K562 (cell line): ENCODE results near the gene MBNL1. TPM values are rescaled to one million over a fixed set of nuclear protein-coding genes. Genes with fewer than 3 reads are reported as not detected.
A peak's percentile ranks its signal among the peaks of the same experiment; 100 is the strongest.

Experiments used
- ADNP ChIP-seq: fragments of 200-800 bp; sonication (Bioruptor generic); IDR thresholded peaks from 2 replicates; pipeline ENCODE4 v1.6.1; 2016; ENCODE audit warnings: missing genetic modification characterization, missing compliant biosample characterization
- ARID4B ChIP-seq: sonication (generic); formaldehyde crosslinking; IDR thresholded peaks from 2 replicates; pipeline ENCODE4 v1.8.0; 2022; ENCODE audit warnings: mild to moderate bottlenecking, missing genetic modification reagents
- ATF7 ChIP-seq: fragments of 450-650 bp; IDR thresholded peaks from 2 replicates; pipeline ENCODE4 v1.7.1; 2014; ENCODE audit warnings: mild to moderate bottlenecking, moderate library complexity
- CREB3 ChIP-seq: fragments of 450-650 bp; conservative IDR thresholded peaks from 2 replicates; pipeline ENCODE4 v1.6.1; 2016; ENCODE audit warnings: missing genetic modification characterization, low read depth, mild to moderate bottlenecking, missing compliant biosample characterization, moderate library complexity
- EP400 ChIP-seq: fragments of 450-650 bp; IDR thresholded peaks from 2 replicates; pipeline ENCODE4 v1.6.1; 2017; ENCODE audit warnings: antibody characterized with exemption, mild to moderate bottlenecking, moderate library complexity
- FOXJ2 ChIP-seq: fragments of 200-800 bp; sonication (Bioruptor generic); IDR thresholded peaks from 2 replicates; pipeline ENCODE4 v1.6.1; 2016; ENCODE audit warnings: missing genetic modification characterization, missing compliant biosample characterization
- HMG20A ChIP-seq: fragments of 450-650 bp; formaldehyde crosslinking; conservative IDR thresholded peaks from 2 replicates; pipeline ENCODE4 v1.4.0; 2020; ENCODE audit warnings: mild to moderate bottlenecking, mixed read lengths
- MYBL2 ChIP-seq, 2 experiments: fragments of 450-650 bp in 1 of 2; sonication (generic) in 1 of 2; formaldehyde crosslinking in 1 of 2; IDR thresholded peaks; 2 replicates each; pipeline versions ENCODE4 v1.6.1 to v1.8.1; 2017 to 2022; ENCODE audit warnings: borderline replicate concordance in 1 of 2, inconsistent platforms in 1 of 2, low read depth in 1 of 2, mild to moderate bottlenecking in 1 of 2, missing genetic modification reagents in 1 of 2, moderate library complexity in 1 of 2
- NFATC3 ChIP-seq: fragments of 450-650 bp; IDR thresholded peaks from 2 replicates; pipeline ENCODE4 v1.6.1; 2017; ENCODE audit warnings: mild to moderate bottlenecking
- NFE2L1 ChIP-seq: fragments of 450-650 bp; IDR thresholded peaks from 2 replicates; pipeline ENCODE4 v1.6.1; 2016; ENCODE audit warnings: missing genetic modification characterization, low read depth, mild to moderate bottlenecking, missing compliant biosample characterization, moderate library complexity, borderline replicate concordance
- OTX1 ChIP-seq: fragments of 450-650 bp; formaldehyde crosslinking; IDR thresholded peaks from 2 replicates; pipeline ENCODE4 v1.4.0; 2022; ENCODE audit warnings: mild to moderate bottlenecking
- RAD21 ChIP-seq, 2 experiments: fragments of 250-450 bp in 1 of 2; fragments of 450-650 bp in 1 of 2; sonication (Bioruptor Pico) in 1 of 2; formaldehyde crosslinking in 1 of 2; IDR thresholded peaks in 1 of 2; conservative IDR thresholded peaks in 1 of 2; 2 replicates each; pipeline versions ENCODE4 v1.4.0 to v1.8.0; 2020 to 2022; ENCODE audit warnings: mild to moderate bottlenecking in 2 of 2, moderate library complexity in 1 of 2
- SMAD1 ChIP-seq: fragments of 150-350 bp; IDR thresholded peaks from 2 replicates; pipeline ENCODE4 v1.6.1; 2014; ENCODE audit warnings: low read length, low read depth; ENCODE audit not compliant: partially characterized antibody
- SRSF9 ChIP-seq: fragments of 200-400 bp; formaldehyde crosslinking; IDR thresholded peaks from 2 replicates; pipeline ENCODE4 v1.6.1; 2017; ENCODE audit warnings: low read depth, low read length, borderline replicate concordance
- SUPT5H ChIP-seq: fragments of 450-650 bp; IDR thresholded peaks from 2 replicates; pipeline ENCODE4 v1.6.1; 2016
- ZNF24 ChIP-seq: fragments of 450-650 bp; IDR thresholded peaks from 2 replicates; pipeline ENCODE4 v1.6.1; 2016
- ZNF280A ChIP-seq: fragments of 450-650 bp; IDR thresholded peaks from 2 replicates; pipeline ENCODE4 v1.6.1; 2018; ENCODE audit warnings: mild to moderate bottlenecking, low read depth; ENCODE audit not compliant: partially characterized antibody
- ZNF507 ChIP-seq: conservative IDR thresholded peaks from 2 replicates; pipeline ENCODE4 v1.6.1; 2017; ENCODE audit warnings: missing genetic modification characterization, missing compliant biosample characterization
- ZNF740 ChIP-seq, 3 experiments: fragments of 200-800 bp in 1 of 3; sonication (Bioruptor generic) in 1 of 3; sonication (generic) in 1 of 3; formaldehyde crosslinking in 1 of 3; IDR thresholded peaks; 2 replicates each; pipeline versions ENCODE4 v1.6.1 to v1.8.0; 2016 to 2022; ENCODE audit warnings: mild to moderate bottlenecking in 2 of 3, missing compliant biosample characterization in 2 of 3, missing genetic modification characterization in 2 of 3, missing genetic modification reagents in 1 of 3
- ZNF830 ChIP-seq: fragments of 250-450 bp; sonication (Bioruptor Pico); IDR thresholded peaks from 2 replicates; pipeline ENCODE4 v1.5.0; 2021; ENCODE audit warnings: mild to moderate bottlenecking
- polyA plus RNA-seq, 8 experiments: library from polyadenylated mRNA; depleted of rRNA in 4 of 8; stranded (reverse) in 5 of 8; unstranded in 3 of 8; fragments of >200 nt; fragmentation: Nextera tagmentation in 2 of 8; fragmentation: Illumina TruSeq in 1 of 8; extraction: Ambion mirVana in 2 of 8; extraction: Trizol in 1 of 8; gene quantifications; 2 replicates each; pipeline versions ENCODE4 v1.2.1 to v1.2.3, GENCODE V29; 2011 to 2014; ENCODE audit warnings: inconsistent platforms in 1 of 8, missing spikeins in 1 of 8
- total RNA-seq, 7 experiments: library from RNA; depleted of rRNA in 6 of 7; stranded (reverse); fragments of >200 nt in 6 of 7; fragmentation: Illumina TruSeq in 2 of 7; extraction: Trizol in 2 of 7; gene quantifications; 2 replicates each; pipeline versions ENCODE4 v1.2.1 to v1.2.3, GENCODE V29; 2011 to 2021; ENCODE audit warnings: low replicate concordance in 1 of 7

MBNL1 gene
- total and polyA plus RNA-seq, 9 of the 15 experiments (the other 6 are each of a cell fraction or from before 2014, with no cell fraction given) = 70.3 to 243 (median 220) TPM

- TF ChIP-seq ARID4B (CRISPR knock-in tag) (no peak), ZNF507 (tag) (no peak), ZNF24 (no peak), FOXJ2 (tag) (0 out of 2 replicates have a peak, but pooled peaks have one; percentile 18), MYBL2 (IDR thresholded peaks at IDR 0.05; ENCODE audit: low read depth) (no peak), MYBL2 (CRISPR knock-in tag; IDR thresholded peaks at IDR 0.05; ENCODE audit: borderline replicate concordance) (no peak), SMAD1 (no peak), ZNF280A (no peak), ZNF830 (CRISPR knock-in tag) (no peak), EP400 (peak; percentile 48), SUPT5H (no peak), NFE2L1 (tag) (peak; percentile 74), HMG20A (CRISPR knock-in tag) (no peak), ATF7 (0 out of 2 replicates have a peak, but pooled peaks have one; percentile 23), ZNF740 (CRISPR knock-in tag; IDR thresholded peaks at IDR 0.05) (no peak), ZNF740 (tag; IDR thresholded peaks at IDR 0.05) (no peak), NFATC3 (0 out of 2 replicates have a peak, but pooled peaks have one; percentile 48), ADNP (tag) (no peak), RAD21 (CRISPR knock-in tag; conservative IDR thresholded peaks at IDR 0.05 in 1 of 2, IDR thresholded peaks at IDR 0.05 in 1 of 2) (no peak), CREB3 (tag) (no peak), OTX1 (no peak), SRSF9 (no peak)
Observed at GRCh38 chr3:152272771-152273242, 4.1 kb downstream of the MBNL1 start (continued).
